ENCODE measurements around the gene EMP2.

- TF ChIP-seq CTCF (conservative IDR thresholded peaks at IDR 0.05 in 1 of 2, IDR thresholded peaks at IDR 0.05 in 1 of 2; ENCODE audit: extremely low read depth in 1 of 2, insufficient read depth in 1 of 2, low read depth in 1 of 2, low read length in 2 of 2) (no peak), EZH2 (IDR thresholded peaks at IDR 0.05; ENCODE audit: borderline replicate concordance, low read length) (no peak)
Measured at GRCh38 chr16:10525214-10525825, 55.1 kb downstream of the EMP2 start.

Measured in mammary epithelial cell (primary cell).